HG03175 (cell line): Measurements from ENCODE around the gene BRSK1.

Source experiments
- ATAC-seq: cut with Tn5 transposase; IDR thresholded peaks from one replicate; pipeline ENCODE4 v1.9.1; 2021; ENCODE audit warnings: mild to moderate bottlenecking, moderate library complexity; ENCODE audit not compliant: unreplicated experiment

Gene BRSK1

DNA sequence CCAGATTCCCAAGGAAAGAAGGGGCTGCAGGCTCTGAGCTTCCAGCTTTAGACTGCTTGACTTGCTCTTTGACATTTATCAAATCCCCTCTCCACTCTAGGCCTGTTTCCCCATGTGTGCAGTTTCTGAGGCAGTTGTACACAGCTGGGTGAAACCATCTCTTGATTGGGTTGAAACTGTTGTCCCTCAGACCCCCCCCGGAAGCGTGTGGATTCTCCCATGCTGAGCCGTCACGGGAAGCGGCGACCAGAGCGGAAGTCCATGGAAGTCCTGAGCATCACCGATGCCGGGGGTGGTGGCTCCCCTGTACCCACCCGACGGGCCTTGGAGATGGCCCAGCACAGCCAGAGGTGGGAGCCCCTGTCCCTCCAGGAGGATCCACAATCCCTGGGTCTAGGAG is 19.7 kb downstream of the BRSK1 start:
- ATAC-seq: no peak

DNA sequence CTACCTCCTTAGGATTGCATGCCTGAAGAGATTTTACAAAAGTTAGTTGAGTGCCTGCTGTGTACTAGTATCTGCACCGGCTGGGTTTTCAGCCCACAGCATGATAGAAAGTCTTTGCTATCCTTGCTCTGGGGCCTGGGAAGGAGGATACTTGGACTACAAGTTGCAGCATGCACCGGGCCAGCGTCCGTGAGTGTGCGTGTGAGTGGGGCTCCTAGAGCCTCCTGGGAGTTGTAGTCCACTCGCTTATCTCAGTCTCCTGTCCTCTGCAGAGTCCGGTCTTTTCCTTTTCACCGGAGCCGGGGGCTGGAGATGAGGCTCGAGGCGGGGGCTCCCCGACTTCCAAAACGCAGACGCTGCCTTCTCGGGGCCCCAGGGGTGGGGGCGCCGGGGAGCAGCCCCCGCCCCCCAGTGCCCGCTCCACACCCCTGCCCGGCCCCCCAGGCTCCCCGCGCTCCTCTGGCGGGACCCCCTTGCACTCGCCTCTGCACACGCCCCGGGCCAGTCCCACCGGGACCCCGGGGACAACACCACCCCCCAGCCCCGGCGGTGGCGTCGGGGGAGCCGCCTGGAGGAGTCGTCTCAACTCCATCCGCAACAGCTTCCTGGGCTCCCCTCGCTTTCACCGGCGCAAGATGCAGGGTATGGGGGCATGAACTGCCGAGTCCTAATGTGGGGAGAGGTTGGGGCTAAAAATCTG is 20.6 kb downstream of the BRSK1 start:
- ATAC-seq: no peak

DNA sequence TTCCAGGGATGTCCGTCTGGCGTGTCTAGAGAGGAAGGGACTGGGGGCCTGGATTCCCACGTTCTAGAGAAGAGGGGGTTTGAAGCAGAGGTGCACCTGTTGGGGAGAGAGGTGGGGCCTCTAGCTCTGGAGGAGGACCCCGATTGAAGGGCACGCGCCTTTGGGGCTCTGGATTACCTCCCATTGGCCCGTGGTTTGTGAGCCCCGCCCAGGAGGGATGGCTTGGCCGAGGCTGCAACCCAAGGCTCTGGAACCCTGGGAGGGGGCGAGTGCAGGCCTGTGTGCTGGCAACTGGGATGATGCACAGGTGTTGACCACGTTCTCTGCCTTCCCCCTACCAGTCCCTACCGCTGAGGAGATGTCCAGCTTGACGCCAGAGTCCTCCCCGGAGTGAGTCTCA is 21.2 kb downstream of the BRSK1 start:
- ATAC-seq: no peak

DNA sequence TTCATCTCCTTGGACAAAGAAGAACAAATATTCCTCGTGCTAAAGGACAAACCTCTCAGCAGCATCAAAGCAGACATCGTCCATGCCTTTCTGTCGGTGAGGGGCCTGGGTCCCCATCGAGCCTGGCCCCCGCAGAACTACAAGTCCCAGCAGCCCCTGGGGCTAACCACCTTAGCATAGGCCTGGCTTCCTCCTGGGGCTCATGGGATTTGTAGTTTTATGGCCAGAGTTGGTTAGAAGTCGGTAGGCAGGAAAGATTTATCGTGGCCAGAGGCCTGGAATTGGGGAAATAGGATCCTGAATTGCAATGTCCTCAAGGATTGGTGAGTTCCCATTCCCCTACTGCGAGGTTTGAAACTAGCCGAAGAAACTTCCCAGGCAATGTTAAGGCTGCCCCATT is 21.7 kb downstream of the BRSK1 start:
- no peak for ATAC-seq

DNA sequence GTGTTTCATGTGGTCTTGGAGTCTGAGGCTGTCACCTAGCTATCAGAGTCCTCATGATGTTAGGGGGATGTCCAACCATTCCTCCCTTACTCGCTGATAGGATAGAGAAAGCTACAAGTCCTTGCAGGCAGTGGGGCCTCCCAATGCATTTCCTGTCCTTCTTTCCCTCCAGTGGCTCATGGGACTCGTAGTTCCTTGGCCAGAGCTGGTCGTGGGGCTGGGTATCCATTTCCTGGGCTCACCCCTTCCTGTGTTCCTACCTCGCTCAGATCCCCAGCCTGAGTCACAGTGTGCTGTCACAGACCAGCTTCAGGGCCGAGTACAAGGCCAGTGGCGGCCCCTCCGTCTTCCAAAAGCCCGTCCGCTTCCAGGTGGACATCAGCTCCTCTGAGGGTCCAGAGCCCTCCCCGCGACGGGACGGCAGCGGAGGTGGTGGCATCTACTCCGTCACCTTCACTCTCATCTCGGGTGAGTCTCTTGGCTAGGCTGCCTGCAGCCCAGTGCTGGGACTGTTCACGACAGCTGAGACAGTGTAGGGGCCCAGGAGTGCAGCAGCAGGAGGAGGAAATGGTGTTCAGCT is 22.3 kb downstream of the BRSK1 start:
- no peak for ATAC-seq

DNA sequence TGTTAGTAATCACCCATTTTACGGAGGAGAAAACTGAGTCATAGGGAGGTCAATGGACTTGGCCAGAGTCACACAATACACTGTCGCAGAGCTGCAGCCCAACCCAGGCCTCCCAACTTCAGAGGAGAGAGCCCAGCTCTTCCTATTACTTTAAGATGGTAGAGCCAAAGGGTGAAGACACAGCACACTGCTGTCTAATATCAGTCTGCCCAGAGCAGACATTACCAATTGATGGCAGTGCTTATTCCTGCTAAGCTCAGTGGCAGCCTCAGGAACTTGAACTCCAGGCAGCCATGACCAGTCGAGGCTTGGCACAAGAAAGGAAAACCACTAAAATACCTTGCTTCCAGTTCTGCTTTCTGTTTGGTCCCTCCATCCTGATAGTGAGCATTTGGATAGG is 22.9 kb downstream of the BRSK1 start:
- no peak for ATAC-seq

DNA sequence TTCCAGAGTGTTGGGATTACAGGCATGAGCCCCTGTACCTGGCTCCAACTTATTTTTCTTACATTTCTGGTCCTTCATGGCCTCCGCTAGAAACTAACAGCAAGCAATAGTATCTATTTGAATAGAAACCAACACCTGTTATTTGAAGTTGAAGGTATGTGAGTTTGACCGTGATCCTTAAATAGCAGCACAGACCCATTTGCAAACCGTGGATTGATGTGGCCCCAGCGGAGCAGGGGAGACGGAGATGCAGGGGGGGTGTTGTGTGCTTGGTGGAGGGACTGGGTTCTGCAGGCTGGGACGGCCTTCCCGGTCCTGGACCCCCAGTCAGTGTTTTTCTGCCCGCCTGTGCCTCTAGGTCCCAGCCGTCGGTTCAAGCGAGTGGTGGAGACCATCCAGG is 24.5 kb downstream of the BRSK1 start:
- ATAC-seq: no peak

DNA sequence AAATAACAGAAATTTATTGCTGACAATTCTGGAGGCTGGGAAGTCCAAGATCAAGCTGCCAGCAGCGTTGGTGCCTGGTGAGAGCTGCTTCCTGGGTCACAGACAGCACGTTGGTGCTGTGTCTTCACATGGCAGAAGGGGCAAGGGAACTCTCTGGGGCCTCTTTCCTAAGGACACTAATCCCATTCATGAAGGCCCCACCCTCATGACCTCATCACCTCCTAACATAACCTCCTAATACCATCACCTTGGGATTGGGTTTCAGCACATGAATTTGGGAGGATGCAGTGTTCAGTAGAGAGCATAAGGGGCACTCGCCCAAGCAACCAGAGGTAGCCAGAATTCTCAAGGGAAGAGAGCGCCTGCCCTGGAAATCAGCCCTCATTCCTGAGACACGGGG is 25.7 kb downstream of the BRSK1 start:
- ATAC-seq: no peak

DNA sequence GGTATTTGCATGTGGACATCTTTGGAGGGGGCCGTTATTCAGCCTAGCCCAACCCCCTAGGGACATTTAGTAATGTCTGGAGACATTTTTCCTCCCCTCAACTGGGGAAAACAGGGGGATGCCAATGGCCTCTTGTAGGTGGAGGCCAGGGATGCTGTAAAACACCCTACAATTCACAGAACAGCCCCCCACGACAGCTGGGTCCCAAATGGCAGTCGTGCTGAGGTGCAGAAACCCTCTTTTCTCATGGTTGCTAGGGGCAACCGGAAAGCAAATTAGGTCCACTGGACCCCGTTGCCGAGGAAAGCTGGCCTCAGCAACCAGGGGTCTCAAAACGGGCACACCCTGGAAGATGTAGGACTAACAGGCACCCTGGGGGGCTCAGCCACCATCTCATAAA is 26.7 kb downstream of the BRSK1 start:
- no peak for ATAC-seq

DNA sequence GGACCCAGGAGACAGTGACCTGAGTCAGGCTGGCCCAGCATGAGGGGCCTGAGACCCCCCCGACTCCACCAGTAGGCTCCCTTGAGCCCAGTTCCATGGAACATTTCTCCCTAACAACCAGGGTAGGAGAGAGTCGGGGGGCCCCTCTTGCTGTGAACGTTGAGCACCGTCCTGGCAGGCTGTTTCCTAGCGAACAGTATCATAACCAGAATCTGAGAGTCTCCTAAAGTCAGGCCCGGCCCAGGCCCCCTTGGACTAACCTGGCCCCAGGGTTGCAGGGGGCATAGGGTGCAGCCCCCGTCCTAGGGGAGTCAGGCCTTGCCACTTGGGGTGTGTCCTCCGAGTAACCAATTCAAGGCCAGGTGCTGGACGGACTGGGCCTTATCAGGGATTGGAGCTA is 27.6 kb downstream of the BRSK1 start:
- no peak for ATAC-seq

DNA sequence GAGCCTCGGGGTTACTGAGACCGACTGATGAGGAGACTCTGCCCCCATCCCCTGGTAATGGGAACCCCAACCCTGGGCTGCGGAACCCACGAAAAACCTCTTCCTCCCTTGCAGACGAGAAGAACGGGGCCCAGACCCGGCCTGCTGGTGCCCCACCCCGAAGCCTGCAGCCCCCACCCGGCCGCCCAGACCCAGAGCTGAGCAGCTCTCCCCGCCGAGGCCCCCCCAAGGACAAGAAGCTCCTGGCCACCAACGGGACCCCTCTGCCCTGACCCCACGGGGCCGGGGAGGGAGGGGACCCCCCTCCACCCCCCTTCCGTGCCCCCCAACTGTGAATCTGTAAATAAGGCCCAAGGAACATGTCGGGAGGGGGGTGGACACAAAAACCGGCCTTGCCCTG is 28.0 kb downstream of the BRSK1 start:
- ATAC-seq: no peak

DNA sequence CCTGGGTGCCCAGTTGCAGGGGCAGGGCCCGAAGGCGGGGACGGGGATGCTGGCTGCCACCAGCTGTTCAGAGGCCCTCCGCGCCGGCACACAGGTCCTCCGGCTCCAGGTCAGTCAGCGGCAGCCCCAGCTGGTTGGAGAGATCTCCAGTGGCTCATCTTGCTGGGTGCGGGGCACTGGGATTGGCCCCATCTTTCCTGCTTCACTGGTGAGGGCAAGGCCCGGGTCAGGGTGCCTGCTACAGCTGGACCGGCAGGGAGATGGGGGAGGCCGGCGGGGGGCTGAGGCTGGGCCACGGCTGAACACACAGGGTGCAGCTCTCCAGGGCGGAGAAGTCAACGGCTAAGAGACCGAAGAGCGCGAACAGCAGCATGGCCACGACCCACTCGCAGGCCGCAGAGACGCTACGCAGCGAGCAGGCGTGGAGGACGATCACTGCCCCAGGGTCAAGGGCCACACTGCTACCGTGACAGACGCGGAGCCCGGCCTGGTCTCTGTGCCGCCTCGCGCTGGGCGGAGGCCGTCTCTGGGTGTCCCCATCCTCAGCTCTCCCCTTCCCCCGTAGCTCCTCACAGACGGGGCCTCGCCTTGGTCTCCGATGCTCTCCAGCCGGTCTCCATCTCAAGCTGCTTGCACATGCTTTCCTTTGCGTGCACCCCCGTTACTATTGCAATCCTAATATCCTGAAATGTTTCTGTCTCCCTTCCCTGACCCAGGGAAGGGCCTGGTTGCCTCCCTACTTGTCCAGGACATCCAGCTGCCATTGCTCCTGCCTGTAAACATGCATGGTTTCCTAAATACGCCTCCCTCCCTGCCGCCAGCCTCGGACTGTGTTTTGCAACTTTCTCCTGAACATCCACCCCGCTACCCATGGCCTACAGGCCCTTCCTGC is 29.1 kb downstream of the BRSK1 start:
- no peak for ATAC-seq

DNA sequence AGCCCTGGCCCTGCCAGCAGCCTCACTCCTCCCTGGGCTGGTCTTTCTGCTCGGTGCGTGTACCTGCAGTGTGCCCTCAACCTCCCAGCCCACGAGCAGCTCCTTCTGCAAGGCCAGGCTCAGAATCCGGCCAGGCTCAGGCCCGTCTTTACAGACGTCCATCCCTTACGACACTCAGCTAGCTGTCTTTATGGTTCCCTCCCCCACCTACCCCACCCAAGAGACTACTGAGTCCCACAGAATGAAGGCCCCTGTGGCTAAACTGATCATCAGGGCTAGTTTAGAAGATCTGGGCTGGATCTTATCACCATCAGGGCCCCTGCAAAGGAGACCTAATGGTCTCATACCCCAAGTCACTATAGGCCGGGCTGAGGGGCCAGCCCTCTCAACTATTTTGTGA is 30.6 kb downstream of the BRSK1 start:
- no peak for ATAC-seq

DNA sequence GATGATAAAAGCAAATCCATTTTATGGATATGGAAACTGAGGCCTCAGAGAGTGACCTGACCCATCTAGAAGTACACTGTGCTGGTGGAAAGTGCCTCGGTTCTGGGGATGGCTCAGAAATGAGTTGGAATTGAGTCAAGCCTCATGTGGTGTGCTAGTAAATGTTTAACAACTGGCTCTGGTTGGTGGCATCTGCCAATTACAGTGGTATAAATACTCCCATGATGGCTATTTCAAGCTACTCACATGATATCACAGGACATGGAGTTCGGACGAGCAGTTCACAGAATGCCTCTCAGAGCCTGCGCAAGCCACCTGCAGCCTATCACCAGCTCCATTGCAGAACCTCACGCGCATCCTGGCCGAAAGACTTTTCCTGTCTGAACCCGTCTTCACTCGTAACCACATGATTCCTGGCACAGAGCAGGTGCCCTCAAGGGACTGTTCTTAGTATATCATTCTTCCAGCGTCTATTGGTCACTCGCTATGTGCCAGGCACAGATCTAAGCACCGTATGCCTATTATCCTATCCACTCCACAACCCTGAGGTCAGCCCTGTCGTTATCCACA is 32.2 kb downstream of the BRSK1 start:
- ATAC-seq: no peak

DNA sequence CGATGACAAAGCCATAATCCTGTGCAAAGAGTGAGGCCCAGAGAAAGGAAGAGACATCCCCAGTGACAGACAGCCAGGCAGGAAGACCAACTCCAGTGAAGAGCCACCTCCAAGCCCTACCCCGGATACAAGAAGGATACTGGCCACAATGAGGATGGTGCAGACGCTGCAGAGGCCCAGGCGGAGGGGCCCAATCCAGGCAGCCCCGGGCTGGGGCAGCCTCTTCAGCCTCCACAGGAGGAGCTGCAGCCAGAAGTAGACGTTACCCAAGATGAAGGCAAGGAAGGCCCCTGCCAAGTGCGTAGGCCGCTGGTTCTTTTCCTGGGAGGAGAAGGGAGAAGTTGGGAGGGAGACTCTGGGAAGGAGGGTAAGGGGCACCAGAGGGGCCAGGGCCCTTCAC is 32.8 kb downstream of the BRSK1 start:
- ATAC-seq: no peak

DNA sequence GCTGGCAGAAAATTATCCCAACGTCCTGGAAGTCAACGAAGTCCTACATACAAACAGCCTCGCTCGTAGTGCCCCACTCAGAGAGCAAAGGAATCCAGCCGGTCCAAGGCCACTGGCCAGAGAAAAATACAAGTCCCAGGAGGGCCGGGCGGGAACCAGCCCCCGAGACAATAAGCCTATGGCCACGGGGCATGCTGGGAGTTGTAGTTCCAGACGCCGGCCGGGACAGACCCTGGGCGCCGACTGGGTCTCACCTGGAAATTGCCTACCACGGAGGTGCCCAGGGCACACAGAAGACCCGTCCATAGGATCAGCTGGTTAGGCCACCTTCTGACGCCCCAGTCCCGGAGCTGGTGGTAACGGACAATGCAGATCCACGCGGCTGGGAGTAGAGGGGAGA is 36.0 kb downstream of the BRSK1 start:
- no peak for ATAC-seq

DNA sequence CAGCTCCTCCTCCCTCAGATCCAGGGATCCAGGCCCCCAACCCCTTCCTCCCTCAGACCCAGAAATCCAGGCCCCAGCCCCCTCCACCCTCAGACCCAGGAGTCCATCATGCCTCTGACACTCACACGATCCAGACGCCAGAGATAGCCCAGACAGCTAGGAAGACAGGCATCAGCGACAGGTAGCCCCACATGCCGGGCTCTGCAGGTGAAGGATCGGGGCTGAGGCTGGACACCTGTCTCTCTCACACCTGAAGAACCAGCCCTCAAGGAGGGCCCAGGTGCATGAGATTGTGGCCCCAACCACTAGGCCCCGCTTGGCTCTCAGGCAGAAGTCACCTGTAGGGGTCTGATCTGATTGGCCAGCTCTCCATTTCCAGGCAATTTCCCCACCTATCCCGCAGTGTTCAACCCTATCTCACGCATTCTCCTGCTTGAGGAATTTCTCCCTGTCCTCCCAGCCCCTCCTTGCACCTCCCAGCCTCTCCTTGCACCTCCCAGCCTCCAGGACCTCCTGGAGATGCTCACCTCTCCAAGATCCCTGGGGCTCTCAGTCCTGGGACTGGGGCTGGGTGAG is 37.1 kb downstream of the BRSK1 start:
- no peak for ATAC-seq

DNA sequence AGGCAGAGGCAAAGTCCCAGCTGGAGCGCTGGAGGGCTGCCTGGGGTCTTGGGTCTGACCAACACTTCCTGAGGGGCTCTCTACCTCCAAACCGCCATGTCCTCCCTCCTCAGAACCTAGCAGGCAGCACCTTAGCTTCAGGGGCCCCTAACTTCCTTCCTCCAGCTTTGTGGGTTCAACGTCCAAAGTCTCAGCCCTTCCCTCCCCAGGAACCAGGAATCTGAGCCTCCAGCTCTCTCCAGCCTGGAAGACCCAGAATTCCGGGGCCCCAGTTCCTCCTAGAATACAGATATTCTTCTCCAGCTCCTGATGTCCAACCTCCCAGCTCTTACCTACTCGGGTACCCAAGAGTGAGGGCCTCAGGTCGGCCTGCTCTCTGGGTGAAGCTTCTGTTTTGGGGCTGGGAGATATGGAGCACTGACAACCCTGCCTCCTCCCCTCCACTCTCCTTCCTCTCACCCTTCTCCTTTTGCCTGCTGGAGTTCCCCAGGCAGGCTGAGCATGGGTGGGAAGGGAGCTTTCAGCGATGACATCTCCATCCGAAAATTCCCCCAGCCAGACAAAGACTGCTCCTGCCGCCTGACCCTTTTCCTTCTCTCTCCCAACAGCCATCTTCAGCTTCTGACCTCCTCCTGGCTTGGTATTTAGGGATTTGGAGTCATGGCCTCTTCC is 37.8 kb downstream of the BRSK1 start:
- ATAC-seq: no peak

DNA sequence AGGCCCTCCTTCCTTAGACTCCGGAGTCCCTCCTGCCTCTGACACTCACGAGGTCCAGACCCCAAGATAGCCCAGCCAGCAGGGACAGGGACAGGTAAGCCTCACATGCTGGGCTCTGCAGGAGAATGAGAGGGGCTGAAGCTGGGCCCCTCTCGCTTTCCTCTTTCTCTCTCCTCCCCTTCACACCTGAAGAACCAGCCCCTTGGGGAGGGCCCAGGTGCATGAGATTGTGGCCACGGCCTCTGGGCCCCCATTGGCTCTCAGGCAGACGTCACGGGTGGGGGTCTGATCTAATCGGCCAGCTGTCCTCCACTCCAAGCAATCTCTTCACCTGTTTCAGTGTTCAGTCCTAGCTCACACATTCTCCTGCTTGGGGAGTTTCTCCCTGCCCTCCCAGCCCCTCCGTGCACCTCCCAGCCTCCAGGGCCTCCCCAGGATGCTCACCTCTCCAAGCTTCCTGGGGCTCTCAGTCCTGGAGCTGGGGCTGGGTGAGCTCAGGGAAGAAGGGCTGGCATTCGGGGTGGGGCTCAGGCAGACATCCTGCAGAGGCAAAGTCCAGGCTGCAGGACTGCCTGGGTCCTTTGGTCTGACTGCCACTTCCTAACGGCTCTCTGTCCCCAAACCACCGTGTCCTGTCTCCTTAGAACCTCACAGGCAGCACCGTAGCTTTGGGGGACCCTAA is 38.5 kb downstream of the BRSK1 start:
- ATAC-seq: no peak

DNA sequence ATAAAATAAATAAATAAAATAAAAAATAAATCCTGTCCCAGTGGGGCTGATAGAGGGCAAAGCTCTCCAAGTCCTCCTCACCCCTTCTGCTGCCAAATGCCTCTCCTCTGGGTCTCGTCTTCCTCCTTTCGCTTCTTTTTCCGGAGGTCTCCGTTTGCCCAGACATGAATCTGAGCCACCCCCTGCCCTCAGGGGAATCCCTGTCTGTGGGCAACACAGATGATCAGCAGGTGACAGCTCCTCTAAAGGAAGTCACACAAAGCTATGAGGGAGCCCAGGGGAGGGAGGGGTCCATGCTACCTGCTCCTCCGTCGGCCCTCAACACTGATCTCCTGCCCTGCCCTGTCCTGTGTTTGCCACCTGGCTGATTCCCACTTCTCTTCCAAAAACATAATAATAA is 40.9 kb downstream of the BRSK1 start:
- ATAC-seq: no peak
